HG03175 (cell line): ENCODE results near the gene LDLRAD2.
"Not testable (repeated sequence)": the region's sequence is repeated elsewhere in the genome, so short reads cannot be mapped to it uniquely, and the experiment has no call there.

Experiments
- ATAC-seq: cut with Tn5 transposase; IDR thresholded peaks from one replicate; pipeline ENCODE4 v1.9.1; 2021; ENCODE audit warnings: mild to moderate bottlenecking, moderate library complexity; ENCODE audit not compliant: unreplicated experiment

The LDLRAD2 gene

DNA sequence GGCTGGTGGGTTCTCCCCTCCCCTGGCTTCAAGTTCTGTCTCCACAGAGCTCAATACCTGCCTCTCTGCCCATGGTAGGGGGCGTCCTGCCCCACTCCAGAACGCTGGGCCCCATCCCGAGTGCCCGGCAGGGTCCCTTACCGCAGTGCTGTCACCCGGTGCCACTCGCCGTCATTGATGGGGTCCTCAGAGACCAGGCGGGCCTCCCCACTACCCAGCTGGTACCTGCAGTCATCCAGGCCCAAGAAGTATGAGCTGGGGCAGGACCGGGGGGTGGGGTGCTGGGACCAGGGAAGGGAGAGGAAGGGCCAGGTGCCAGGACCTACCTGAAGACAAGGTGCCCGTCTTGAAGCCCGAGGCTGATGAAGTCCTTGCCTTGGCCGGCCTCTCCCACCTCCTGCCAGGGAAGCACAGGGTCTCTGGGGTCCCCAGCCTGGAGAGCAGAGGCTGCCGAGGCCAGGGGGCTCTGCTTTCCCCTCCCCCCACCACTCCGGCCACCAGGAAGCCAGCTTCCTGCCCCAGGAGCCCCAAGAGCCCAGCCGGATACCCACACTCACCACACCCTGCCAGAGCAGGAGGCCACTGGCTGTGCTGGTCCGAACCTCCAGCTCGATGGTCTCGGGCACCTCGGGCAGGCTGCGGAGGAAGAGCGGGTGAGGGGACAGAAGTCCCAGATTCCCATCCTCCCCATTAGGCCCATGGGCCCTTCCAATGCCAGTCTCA is 12.1 kb downstream of the LDLRAD2 start:
- ATAC-seq: no peak

- no peak for ATAC-seq
Measured at GRCh38 chr1:21824926-21825325, 12.9 kb downstream of the LDLRAD2 start.

DNA sequence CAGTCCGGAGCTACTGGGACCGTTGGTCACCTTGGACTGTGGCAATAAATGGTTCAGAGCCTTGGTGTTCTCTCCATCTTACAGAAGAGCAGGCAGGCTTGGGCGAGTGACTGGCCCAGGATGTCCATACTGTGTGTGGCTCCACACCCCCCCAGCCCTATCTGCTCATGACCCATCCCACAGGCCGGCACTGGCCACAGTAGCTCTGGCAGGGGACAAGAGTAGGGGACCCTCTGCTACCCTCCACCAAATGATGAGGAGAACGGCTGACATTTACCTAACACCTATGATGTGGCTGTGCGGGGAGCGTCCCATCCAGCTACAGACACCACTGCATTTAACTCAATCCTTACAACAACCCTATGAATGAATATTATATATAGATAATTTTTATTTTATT is 13.3 kb downstream of the LDLRAD2 start:
- ATAC-seq: no peak

DNA sequence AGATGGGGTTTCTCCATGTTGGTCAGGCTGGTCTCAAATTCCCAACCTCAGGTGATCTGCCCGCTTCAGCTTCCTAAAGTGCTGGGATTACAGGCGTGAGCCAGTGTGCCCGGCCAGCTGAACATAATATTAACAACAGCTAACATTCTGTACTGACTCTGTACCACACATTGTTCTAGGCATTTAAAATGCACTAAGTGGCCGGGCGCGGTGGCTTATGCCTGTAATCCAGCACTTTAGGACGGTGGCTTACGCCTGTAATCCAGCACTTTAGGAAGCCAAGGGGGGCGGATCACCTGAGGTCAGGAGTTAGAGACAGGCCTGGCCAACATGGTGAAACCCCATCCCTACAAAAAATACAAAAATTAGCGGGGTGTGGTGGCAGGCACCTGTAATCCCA is 14.6 kb downstream of the LDLRAD2 start:
- ATAC-seq: not testable (repeated sequence)

GRCh38 chr1:21827141-21827679 is 15.1 kb downstream of the LDLRAD2 start:
- ATAC-seq: no peak

DNA sequence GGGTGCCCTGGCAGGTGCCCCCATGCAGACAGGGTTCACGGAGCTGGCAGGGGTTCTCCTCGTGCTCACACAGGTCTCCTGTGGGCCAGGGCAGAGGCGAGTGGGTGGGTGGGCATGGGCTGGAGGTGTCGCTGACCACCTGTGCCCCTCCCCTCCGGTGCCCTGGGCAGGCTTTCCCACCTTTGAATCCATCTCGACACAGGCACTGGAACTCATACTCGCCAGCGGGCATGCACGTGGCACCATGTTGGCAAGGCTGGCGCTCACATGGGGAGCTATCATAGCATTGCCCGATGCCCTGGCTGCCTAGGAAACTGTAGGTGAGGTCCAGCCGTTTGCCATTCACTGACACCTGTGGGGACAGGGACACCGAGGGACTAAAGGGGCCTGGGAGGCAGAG is 16.0 kb downstream of the LDLRAD2 start:
- ATAC-seq: no peak

DNA sequence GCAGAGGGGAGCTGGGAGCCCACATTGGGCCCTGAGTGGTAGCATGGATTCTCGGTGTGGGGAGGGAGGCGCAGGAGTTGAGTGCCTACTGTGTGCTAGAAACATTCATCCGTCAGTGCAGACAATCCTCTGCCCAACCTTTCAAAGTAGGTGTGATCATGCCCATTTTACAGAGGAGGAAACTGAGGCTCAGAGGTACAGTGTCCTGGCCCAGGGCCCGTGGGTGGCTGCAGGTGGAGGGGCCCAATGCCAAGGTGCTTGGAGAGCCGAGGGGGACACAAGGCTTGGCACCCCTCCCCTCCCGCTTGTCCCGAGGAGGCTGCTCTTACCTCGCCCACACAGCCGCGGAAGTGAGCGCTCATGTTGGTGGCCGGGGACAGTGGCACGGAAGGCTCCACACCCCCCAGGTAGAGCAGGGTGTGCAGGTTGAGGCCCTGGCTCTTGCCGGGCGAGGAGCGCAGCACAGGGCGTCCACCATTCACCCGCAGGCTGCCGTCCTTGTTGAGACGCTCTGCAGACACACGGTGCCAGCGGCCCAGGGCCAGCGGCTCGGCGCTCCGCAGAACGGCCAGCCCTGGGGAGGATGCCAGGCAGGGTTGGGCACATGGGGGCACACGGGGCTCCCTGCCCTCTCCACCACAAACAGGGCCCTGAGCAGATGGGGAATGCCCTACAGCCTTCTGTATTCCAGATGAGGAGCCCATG is 16.6 kb downstream of the LDLRAD2 start:
- ATAC-seq: no peak

- ATAC-seq: no peak
Measured at GRCh38 chr1:21829294-21829693, 17.2 kb downstream of the LDLRAD2 start.

DNA sequence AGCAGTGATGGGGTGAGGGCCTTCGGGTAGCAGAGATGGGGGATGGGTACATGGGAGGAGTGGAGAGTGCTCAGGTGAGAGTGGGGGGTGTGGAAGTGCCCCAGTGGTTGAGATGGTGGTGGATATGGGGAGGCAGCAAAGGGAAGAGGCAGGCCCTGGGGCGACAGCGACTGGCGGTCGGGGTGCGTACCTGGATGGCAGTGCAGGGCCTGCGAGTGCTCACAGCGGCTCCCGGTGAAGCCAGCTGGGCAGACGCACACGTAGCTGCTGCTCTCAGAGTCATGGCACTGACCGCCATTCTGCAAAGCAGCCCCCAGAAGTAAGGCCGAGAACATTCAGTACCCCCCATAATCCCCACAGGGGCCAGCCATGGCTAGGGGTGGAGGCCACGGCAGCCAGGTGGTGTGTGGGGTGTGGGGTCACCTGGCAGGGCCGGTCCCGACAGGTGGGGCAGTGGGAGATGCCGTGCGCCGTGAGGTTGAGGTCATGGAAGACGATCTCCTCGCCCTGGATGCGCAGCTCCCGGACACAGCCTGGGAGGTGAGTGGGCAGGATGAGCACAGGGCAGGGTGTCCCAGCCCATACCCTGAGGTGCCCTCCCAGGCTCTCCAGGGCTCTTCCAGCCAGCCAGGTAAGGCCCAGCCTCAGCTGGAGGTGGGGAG is 18.9 kb downstream of the LDLRAD2 start:
- ATAC-seq: no peak

GRCh38 chr1:21831454-21831970 is 19.4 kb downstream of the LDLRAD2 start:
- no peak for ATAC-seq

DNA sequence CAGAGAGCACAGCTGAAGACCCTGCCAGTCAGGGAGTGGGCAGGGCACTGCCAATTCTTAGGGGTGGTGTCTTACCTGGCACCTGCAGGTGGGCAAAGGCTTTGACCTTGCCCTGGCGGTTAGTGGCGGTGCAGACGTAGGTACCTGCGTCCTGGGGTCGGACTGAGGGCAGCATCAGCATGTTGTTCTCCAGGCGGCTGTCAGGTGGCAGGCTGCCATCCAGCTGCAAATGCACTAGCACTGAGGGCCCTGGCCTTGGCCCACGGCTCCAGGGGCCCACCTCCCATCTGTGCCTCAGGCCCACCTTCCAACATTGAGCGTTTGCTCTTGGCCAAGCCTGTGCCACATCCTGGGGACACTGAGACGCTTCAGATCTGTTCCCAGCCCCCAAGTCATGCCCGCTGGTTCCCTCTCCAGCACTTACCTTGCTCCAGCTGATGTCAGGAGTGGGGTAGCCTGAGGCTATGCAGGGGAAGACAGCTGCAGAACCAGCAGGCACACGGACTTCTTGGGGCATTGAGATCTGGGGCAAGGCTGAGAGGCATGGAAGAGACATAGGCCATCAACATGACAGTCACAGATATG is 21.4 kb downstream of the LDLRAD2 start:
- no peak for ATAC-seq

DNA sequence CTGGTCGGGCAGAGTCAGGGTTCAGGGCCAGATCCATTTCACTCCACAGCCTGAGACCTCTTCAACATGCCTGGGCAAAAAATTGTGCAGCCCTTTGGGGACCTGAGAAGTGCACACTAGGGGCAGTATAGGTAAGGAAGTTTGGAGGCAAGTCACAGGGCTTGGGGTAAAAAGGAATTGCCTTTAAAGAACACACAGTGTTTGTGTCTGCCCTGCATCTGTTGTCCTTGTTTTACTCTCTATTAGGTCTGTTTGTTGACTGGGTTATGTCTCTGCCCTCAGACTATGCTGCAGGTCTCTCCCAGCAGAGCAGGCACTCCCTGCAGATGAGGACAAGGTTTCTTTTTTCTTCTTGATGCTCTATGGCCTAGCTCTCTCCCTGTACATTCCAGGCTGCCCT is 22.0 kb downstream of the LDLRAD2 start:
- no peak for ATAC-seq

- no peak for ATAC-seq
Measured at GRCh38 chr1:21834666-21835065, 22.6 kb downstream of the LDLRAD2 start.

GRCh38 chr1:21836010-21836409 is 23.9 kb downstream of the LDLRAD2 start:
- ATAC-seq: no peak

DNA sequence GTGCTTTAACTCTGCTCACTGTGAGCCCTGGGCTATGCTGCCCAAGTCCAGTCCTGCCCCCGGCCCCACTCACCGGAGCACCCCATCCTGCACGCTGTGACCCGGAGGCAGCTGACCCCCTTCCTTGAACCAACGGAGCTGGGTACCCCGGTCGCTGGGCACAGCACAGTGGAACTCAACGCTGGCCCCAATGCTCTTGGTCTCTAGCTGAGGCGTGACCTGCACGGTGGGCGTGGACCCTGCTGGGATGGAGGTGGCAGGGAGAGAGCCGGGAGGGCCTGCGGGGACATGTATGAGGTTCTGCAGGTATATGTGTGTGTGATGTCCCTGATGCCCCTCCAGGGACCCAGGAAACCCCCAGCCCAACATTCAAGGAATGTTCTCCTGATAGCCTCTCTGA is 24.7 kb downstream of the LDLRAD2 start:
- ATAC-seq: no peak

DNA sequence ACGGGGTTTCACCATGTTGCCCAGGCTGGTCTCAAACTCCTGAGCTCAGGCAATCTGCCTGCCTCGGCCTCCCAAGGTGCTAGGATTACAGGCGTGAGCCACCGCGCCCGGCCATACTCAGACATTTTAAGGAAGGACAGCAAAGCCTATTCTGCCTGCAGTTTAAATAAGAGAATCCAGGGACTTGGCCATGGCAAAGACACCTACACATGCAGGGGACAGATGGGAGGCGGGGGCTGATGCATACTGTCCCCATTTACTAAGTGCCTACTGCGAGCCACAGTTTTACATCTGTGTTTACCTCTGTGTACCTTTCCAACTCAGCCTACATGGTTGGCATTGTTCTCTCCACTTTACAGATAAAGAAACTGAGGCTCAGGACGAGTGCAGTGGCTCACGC is 25.4 kb downstream of the LDLRAD2 start:
- no peak for ATAC-seq

DNA sequence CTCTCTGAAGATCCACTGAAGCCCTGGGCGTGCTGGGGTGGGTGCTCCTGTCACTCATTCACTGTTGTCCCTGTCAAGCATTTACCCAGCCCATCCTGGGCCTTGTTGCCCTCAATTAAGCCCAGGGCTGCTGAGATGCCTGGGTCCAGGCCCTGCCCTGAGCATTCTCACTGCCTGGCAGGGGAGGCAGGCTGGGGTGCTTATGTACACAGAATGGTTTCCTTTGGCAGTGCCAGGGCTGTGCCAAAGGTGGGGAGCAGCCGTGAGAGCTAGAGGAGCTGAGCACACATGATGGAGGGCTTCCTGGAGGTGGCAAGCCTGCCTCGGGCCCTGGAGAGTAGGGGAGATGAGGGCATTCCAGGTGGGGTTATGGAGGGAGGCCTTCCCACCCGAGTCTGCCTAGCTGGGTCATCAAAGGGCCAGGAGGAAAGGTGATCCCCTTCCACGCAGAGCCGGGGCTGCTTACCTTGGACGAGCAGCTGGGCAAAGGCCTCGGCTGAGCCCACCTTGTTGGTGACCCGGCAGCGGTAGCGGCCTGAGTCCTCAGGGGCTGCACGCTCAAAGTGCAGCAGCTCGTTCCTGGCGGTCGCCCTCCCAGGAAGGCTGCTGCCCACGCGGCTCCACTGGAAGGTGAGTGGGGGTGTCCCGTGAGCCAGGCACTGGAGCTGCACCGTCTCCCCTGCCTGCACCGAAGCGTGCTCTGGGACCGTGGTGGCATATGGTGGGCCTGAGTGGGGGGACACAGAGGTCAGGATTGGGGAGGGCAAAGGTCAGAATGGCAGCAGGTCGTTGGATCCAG is 26.5 kb downstream of the LDLRAD2 start:
- ATAC-seq: no peak

GRCh38 chr1:21839337-21840037 is 27.4 kb downstream of the LDLRAD2 start:
- no peak for ATAC-seq

DNA sequence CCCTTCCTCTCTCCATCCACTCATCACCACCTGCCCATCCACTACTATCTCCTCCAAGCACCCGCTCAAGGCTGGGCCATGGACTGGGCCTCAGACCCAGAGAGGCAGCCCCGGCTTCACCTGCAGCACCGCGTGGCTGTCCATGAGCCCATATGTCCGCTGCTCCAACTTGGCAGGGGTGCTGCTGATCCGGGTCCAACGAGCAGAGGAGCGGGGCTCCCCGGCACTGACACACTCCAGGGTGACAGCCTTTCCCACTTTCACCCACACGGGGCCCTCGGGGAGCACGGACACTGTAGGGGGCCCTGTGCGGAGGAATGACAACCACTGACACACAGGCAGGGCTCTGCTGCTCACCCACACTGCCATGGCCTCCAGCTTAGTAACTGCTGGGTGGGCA is 28.9 kb downstream of the LDLRAD2 start:
- ATAC-seq: no peak
